Stimulated activated CD4-positive, alpha-beta T cell treated with anti-CD3 and anti-CD28 coated beads, Interleukin-2, amount 100 ng/mL, for 48 hours (primary cell): ENCODE results near the gene ZNF598.
"Not testable (repeated sequence)": the region's sequence is repeated elsewhere in the genome, so short reads cannot be mapped to it uniquely, and the experiment has no call there.

Source experiments
- DNase-seq, 2 donors: peaks; one replicate each; pipeline ENCODE4 v3.0.0-alpha.2; 2020

ZNF598 gene

GRCh38 chr16:1957434-1958142 lies 52.0 kb downstream of the ZNF598 start:
- DNase-seq, result not testable (repeated sequence)

GRCh38 chr16:1953734-1954133 lies 55.9 kb downstream of the ZNF598 start:
- DNase-seq, result no peak

GRCh38 chr16:1950559-1950958 lies 59.1 kb downstream of the ZNF598 start:
- DNase-seq, result no peak

GRCh38 chr16:1950047-1950446 lies 59.6 kb downstream of the ZNF598 start:
- no peak for DNase-seq

- DNase-seq, result no peak
These were observed 60.1 kb downstream of the ZNF598 start for GRCh38 chr16:1949507-1949906.
